HepG2 (cell line): ENCODE data around the gene MYLK. TPM values are rescaled to one million over a fixed set of nuclear protein-coding genes. Genes with fewer than 3 reads are reported as not detected.

ENCODE experiments used
- ATF6 ChIP-seq: sonication (generic); formaldehyde crosslinking; conservative IDR thresholded peaks from 2 replicates; pipeline ENCODE4 v1.4.0; 2020; ENCODE audit warnings: missing genetic modification reagents
- CEBPG ChIP-seq: IDR thresholded peaks from 2 replicates; pipeline ENCODE4 v1.6.1; 2016
- HOXA3 ChIP-seq: sonication (generic); formaldehyde crosslinking; IDR thresholded peaks from 2 replicates; pipeline ENCODE4 v1.5.0; 2020; ENCODE audit warnings: missing genetic modification reagents
- KDM3A ChIP-seq: IDR thresholded peaks from 2 replicates; pipeline ENCODE4 v1.6.1; 2018; ENCODE audit warnings: low read depth, missing compliant biosample characterization
- KDM6A ChIP-seq: IDR thresholded peaks from 2 replicates; pipeline ENCODE4 v1.6.1; 2016; ENCODE audit warnings: low read depth
- NR2F6 ChIP-seq, 2 experiments: IDR thresholded peaks; 2 replicates each; pipeline ENCODE4 v1.6.1; 2016; ENCODE audit warnings: antibody characterized with exemption in 1 of 2, mild to moderate bottlenecking in 1 of 2
- RERE ChIP-seq: IDR thresholded peaks from 2 replicates; pipeline ENCODE4 v1.6.1; 2016; ENCODE audit warnings: low read depth, missing genetic modification reagents, missing compliant biosample characterization
- SOX13 ChIP-seq, 3 experiments: fragments of 450-650 bp in 1 of 3; sonication (generic) in 1 of 3; formaldehyde crosslinking in 1 of 3; IDR thresholded peaks in 2 of 3; conservative IDR thresholded peaks in 1 of 3; 2 replicates each; pipeline versions ENCODE4 v1.5.0 to v1.6.1; 2016 to 2020; ENCODE audit warnings: antibody characterized with exemption in 1 of 3, mild to moderate bottlenecking in 1 of 3, missing compliant biosample characterization in 1 of 3, missing genetic modification reagents in 1 of 3, moderate library complexity in 1 of 3
- ZFP1 ChIP-seq: IDR thresholded peaks from 2 replicates; pipeline ENCODE4 v1.6.1; 2016
- ZNF609 ChIP-seq: sonication (generic); formaldehyde crosslinking; IDR thresholded peaks from 2 replicates; pipeline ENCODE4 v1.4.0; 2020; ENCODE audit warnings: mild to moderate bottlenecking, missing genetic modification reagents, borderline replicate concordance
- ZNF816 ChIP-seq: sonication (generic); formaldehyde crosslinking; IDR thresholded peaks from 2 replicates; pipeline ENCODE4 v1.8.0; 2022; ENCODE audit warnings: missing genetic modification reagents, mild to moderate bottlenecking, borderline replicate concordance
- ZNF850 ChIP-seq: sonication (generic); formaldehyde crosslinking; conservative IDR thresholded peaks from 2 replicates; pipeline ENCODE4 v1.9.0; 2021; ENCODE audit warnings: mild to moderate bottlenecking, missing genetic modification reagents
- polyA plus RNA-seq, 8 experiments: library from polyadenylated mRNA; depleted of rRNA in 3 of 8; stranded (reverse) in 7 of 8; unstranded in 1 of 8; fragments of >200 nt; fragmentation: Illumina TruSeq in 4 of 8; extraction: Trizol in 4 of 8; gene quantifications; 2 replicates each; pipeline versions ENCODE4 v1.2.1 to v1.2.3, GENCODE V29; 2011 to 2016; ENCODE audit warnings: low read depth in 4 of 8, missing spikeins in 1 of 8, mixed read lengths in 1 of 8; ENCODE audit not compliant: insufficient read depth in 1 of 8
- total RNA-seq, 5 experiments: library from RNA; depleted of rRNA; stranded (reverse); fragments of >200 nt; fragmentation: Illumina TruSeq; extraction: Trizol; gene quantifications; 2 replicates each; pipeline ENCODE4 v1.2.3, GENCODE V29; 2016; ENCODE audit warnings: low read depth in 1 of 5
- TF ChIP-seq, protein P1 (sequence below): sonication (generic); formaldehyde crosslinking; IDR thresholded peaks from 2 replicates; pipeline ENCODE4 v1.5.0; 2020; ENCODE audit warnings: mild to moderate bottlenecking, missing genetic modification reagents

MYLK gene
- total and polyA plus RNA-seq, 2 of the 13 experiments (the other 11 are each of a cell fraction or from before 2014, with no cell fraction given): 10.6 to 34.9 TPM

DNA sequence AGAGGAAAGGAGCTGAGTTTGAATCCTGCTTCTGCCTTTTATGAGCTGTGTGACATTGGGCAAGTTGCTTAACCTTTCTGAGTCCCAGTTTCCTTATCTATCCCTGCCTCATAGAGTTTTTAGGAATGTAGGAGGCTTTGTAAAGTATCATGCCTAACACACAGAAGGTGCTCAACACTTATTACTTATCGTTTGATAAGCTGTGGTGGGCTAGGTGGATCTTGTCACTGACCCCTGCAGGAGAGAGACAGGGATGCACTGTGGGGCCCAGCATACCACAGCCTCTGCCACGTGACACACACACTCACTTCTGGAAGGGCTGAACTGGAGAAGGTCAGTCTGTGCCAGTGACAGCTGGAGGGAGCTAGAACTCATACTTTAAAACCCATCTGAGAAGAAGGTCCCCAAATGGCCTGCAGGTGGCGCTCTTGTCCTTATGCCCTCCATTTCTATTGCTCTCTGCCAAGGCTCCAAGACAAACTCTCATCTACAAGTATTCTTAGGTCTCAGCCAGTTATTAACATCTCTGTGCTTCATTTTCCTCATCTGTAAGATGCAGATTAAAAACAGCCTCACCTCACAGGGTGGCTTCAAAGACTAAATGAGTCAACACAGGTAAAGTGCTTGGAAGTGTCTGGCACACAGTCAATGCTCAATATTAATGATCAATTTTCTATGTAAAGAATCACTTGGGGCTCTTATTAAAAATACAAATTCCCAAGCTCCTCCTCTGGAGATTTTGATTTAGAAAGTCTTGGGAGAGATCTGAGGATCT is 241.8 kb downstream of the MYLK start (continued):
- TF ChIP-seq ZNF609 (CRISPR knock-in tag): no peak
- TF ChIP-seq ZFP1 (CRISPR knock-in tag): no peak
- TF ChIP-seq ZNF816 (CRISPR knock-in tag): no peak
- TF ChIP-seq, protein P1, sequence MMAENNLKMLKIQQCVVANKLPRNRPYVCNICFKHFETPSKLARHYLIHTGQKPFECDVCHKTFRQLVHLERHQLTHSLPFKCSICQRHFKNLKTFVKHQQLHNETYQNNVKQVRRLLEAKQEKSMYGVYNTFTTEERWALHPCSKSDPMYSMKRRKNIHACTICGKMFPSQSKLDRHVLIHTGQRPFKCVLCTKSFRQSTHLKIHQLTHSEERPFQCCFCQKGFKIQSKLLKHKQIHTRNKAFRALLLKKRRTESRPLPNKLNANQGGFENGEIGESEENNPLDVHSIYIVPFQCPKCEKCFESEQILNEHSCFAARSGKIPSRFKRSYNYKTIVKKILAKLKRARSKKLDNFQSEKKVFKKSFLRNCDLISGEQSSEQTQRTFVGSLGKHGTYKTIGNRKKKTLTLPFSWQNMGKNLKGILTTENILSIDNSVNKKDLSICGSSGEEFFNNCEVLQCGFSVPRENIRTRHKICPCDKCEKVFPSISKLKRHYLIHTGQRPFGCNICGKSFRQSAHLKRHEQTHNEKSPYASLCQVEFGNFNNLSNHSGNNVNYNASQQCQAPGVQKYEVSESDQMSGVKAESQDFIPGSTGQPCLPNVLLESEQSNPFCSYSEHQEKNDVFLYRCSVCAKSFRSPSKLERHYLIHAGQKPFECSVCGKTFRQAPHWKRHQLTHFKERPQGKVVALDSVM (CRISPR knock-in tag): no peak
- peak; percentile 30; the same call in 1 of the 2 replicates for TF ChIP-seq NR2F6 (IDR thresholded peaks at IDR 0.05)
- peak; percentile 57 for TF ChIP-seq NR2F6 (CRISPR knock-in tag; IDR thresholded peaks at IDR 0.05)
- no peak for TF ChIP-seq ZNF850 (CRISPR knock-in tag)
- TF ChIP-seq CEBPG (CRISPR knock-in tag): no peak
- no peak for TF ChIP-seq HOXA3 (CRISPR knock-in tag)
- no peak for TF ChIP-seq KDM6A (CRISPR knock-in tag)
- no peak for TF ChIP-seq ATF6 (CRISPR knock-in tag)
- no peak for TF ChIP-seq RERE (CRISPR knock-in tag)
- no peak for TF ChIP-seq SOX13 (IDR thresholded peaks at IDR 0.05)
- peak in 1 of 2 experiments; percentile 10; a peak in 1 of 4 replicates for TF ChIP-seq SOX13 (CRISPR knock-in tag; conservative IDR thresholded peaks at IDR 0.05 in 1 of 2, IDR thresholded peaks at IDR 0.05 in 1 of 2)
- TF ChIP-seq KDM3A (CRISPR knock-in tag): peak; percentile 37; the same call in 1 of the 2 replicates
